Trophoblast cell (in vitro differentiated cells and primary cell): ENCODE data around the gene TNS1.

ENCODE experiments used
- DNase-seq, 2 donors: peaks; one replicate each; pipeline ENCODE4 v3.0.0-alpha.2; 2016
- H2AFZ ChIP-seq: 2 replicates; pipeline ENCODE4 v1.6.1; 2013; ENCODE audit warnings: low read length, moderate library complexity, mild to moderate bottlenecking; ENCODE audit not compliant: insufficient read depth, poor library complexity
- H2AK5ac ChIP-seq: 2 replicates; pipeline ENCODE4 v1.6.1; 2013; ENCODE audit warnings: mild to moderate bottlenecking, low read length
- H2BK120ac ChIP-seq: 2 replicates; pipeline ENCODE4 v1.6.1; 2013; ENCODE audit warnings: low read length, mild to moderate bottlenecking, moderate library complexity; ENCODE audit not compliant: insufficient read depth, poor library complexity
- H2BK12ac ChIP-seq: 2 replicates; pipeline ENCODE4 v1.6.1; 2013; ENCODE audit warnings: mild to moderate bottlenecking, low read length, moderate library complexity
- H2BK5ac ChIP-seq: 2 replicates; pipeline ENCODE4 v1.6.1; 2013; ENCODE audit warnings: low read length, low read depth, moderate library complexity, mild to moderate bottlenecking; ENCODE audit not compliant: poor library complexity
- H3K14ac ChIP-seq: 2 replicates; pipeline ENCODE4 v1.6.1; 2013; ENCODE audit warnings: mild to moderate bottlenecking, low read length
- H3K18ac ChIP-seq: 2 replicates; pipeline ENCODE4 v1.6.1; 2013; ENCODE audit warnings: mild to moderate bottlenecking, low read length
- H3K23ac ChIP-seq: 2 replicates; pipeline ENCODE4 v1.6.1; 2013; ENCODE audit warnings: low read length
- H3K27ac ChIP-seq: 2 replicates; pipeline ENCODE4 v1.5.1; 2013; ENCODE audit warnings: low read depth, mild to moderate bottlenecking, inconsistent platforms, low read length, moderate library complexity
- H3K27me3 ChIP-seq: 2 replicates; pipeline ENCODE4 v1.6.1; 2013; ENCODE audit warnings: inconsistent platforms, mild to moderate bottlenecking, low read length, moderate library complexity; ENCODE audit not compliant: insufficient read depth
- H3K36me3 ChIP-seq, 2 experiments: 1 replicate in 1 of 2; 2 replicates in 1 of 2; pipeline ENCODE4 v1.6.1; 2013; ENCODE audit warnings: low read length in 2 of 2, mild to moderate bottlenecking in 2 of 2, moderate library complexity in 1 of 2; ENCODE audit not compliant: insufficient read depth in 2 of 2, control insufficient read depth in 1 of 2
- H3K4ac ChIP-seq: 2 replicates; pipeline ENCODE4 v1.6.1; 2013; ENCODE audit warnings: low read depth, mild to moderate bottlenecking, low read length, moderate library complexity
- H3K4me1 ChIP-seq, 2 experiments: 1 replicate in 1 of 2; 2 replicates in 1 of 2; pipeline ENCODE4 v1.6.1; 2013; ENCODE audit warnings: low read length in 2 of 2, mild to moderate bottlenecking in 2 of 2, moderate library complexity in 1 of 2; ENCODE audit not compliant: insufficient read depth in 2 of 2, control insufficient read depth in 1 of 2
- H3K4me2 ChIP-seq: 2 replicates; pipeline ENCODE4 v1.6.1; 2013; ENCODE audit warnings: inconsistent platforms, mild to moderate bottlenecking, low read length, moderate library complexity
- H3K4me3 ChIP-seq: 2 replicates; pipeline ENCODE4 v1.5.1; 2013; ENCODE audit warnings: mild to moderate bottlenecking, low read depth, low read length, inconsistent platforms
- H3K79me1 ChIP-seq: one replicate; pipeline ENCODE4 v1.6.1; 2013; ENCODE audit warnings: low read length
- H3K79me2 ChIP-seq: 2 replicates; pipeline ENCODE4 v1.6.1; 2013; ENCODE audit warnings: low read length, mild to moderate bottlenecking; ENCODE audit not compliant: control insufficient read depth, insufficient read depth, poor library complexity
- H3K9ac ChIP-seq: 2 replicates; pipeline ENCODE4 v1.6.1; 2013; ENCODE audit warnings: mild to moderate bottlenecking, low read length
- H3K9me3 ChIP-seq: 2 replicates; pipeline ENCODE4 v1.6.1; 2013; ENCODE audit warnings: low read depth, mild to moderate bottlenecking, control low read depth, inconsistent platforms, low read length; ENCODE audit not compliant: insufficient read depth
- H4K12ac ChIP-seq: 2 replicates; pipeline ENCODE4 v1.6.1; 2013; ENCODE audit warnings: low read depth, mild to moderate bottlenecking, low read length, moderate library complexity
- H4K8ac ChIP-seq: 2 replicates; pipeline ENCODE4 v1.6.1; 2013; ENCODE audit warnings: low read depth, mild to moderate bottlenecking, low read length, moderate library complexity
- H4K91ac ChIP-seq: one replicate; pipeline ENCODE4 v1.6.1; 2013; ENCODE audit warnings: low read depth, mild to moderate bottlenecking, low read length, moderate library complexity
- WGBS: extraction: QIAGEN DNeasy Blood & Tissue Kit; methylation state at CpG from one replicate; pipeline ENCODE4 v1.1.7; 2013; ENCODE audit warnings: missing lambda C conversion rate; ENCODE audit not compliant: insufficient read length, insufficient coverage; ENCODE audit errors: extremely low coverage; 5-methylcytosine and 5-hydroxymethylcytosine counted together

Gene TNS1

GRCh38 chr2:218005486-218005885 lies 2.7 kb upstream of the TNS1 start:
- Histone ChIP-seq H3K4ac (no peak overlapping the region), H3K36me3 (no peaks in the 10 kb centered on the region), H3K18ac (no peak overlapping the region), H3K27me3 (peaks cover 14% of the 10 kb centered on the region), H3K23ac (no peak overlapping the region), H2AK5ac (no peak overlapping the region), H3K4me2 (no peak overlapping the region), H3K4me1 (peaks cover 24 to 44% of the 10 kb centered on the region in 2 experiments), H2AFZ (no peak overlapping the region), H3K9me3 (no peaks in the 10 kb centered on the region), H2BK120ac (no peak overlapping the region), H4K12ac (no peak overlapping the region), H3K27ac (no peak overlapping the region), H3K9ac (no peak overlapping the region), H3K4me3 (no peak overlapping the region), H3K79me2 (no peaks in the 10 kb centered on the region), H2BK12ac (no peak overlapping the region), H2BK5ac (no peak overlapping the region), H3K14ac (no peak overlapping the region), H4K8ac (no peak overlapping the region), H3K79me1 (no peaks in the 10 kb centered on the region), H4K91ac (no peak overlapping the region)
- WGBS: no CpG with 5 or more reads among the region's 3 CpGs
- DNase-seq: no peak

- Histone ChIP-seq H4K8ac (no peak overlapping the region), H3K27ac (no peak overlapping the region), H2AFZ (no peak overlapping the region), H3K4me3 (no peak overlapping the region), H3K9ac (no peak overlapping the region), H2BK120ac (no peak overlapping the region), H3K9me3 (no peaks in the 10 kb centered on the region), H2AK5ac (no peak overlapping the region), H3K79me2 (no peaks in the 10 kb centered on the region), H4K12ac (no peak overlapping the region), H3K4me2 (no peak overlapping the region), H3K14ac (no peak overlapping the region), H3K23ac (no peak overlapping the region), H3K4me1 (peaks cover 24 to 42% of the 10 kb centered on the region in 2 experiments), H3K27me3 (peaks cover 10% of the 10 kb centered on the region), H3K4ac (no peak overlapping the region), H4K91ac (no peak overlapping the region), H3K36me3 (no peaks in the 10 kb centered on the region), H2BK5ac (no peak overlapping the region), H2BK12ac (no peak overlapping the region), H3K18ac (no peak overlapping the region), H3K79me1 (no peaks in the 10 kb centered on the region)
- no CpG with 5 or more reads among the region's 4 CpGs for WGBS
- no peak for DNase-seq
These were observed 2.2 kb upstream of the TNS1 start for GRCh38 chr2:218005028-218005427.

GRCh38 chr2:218003981-218004419 lies 1.2 kb upstream of the TNS1 start:
- no peaks in the 10 kb centered on the region for H3K36me3 ChIP-seq
- H3K9me3 ChIP-seq: no peaks in the 10 kb centered on the region
- H4K91ac ChIP-seq: no peak overlapping the region
- no peak overlapping the region for H2AK5ac ChIP-seq
- H3K9ac ChIP-seq: no peak overlapping the region
- no peak overlapping the region for H2BK5ac ChIP-seq
- H3K4me1 ChIP-seq: peaks cover 24 to 39% of the 10 kb centered on the region in 2 experiments
- H2AFZ ChIP-seq: no peak overlapping the region
- WGBS: no CpG with 5 or more reads among the region's 6 CpGs
- no peak overlapping the region for H4K8ac ChIP-seq
- no peak for DNase-seq
- H3K79me2 ChIP-seq: no peaks in the 10 kb centered on the region
- no peak overlapping the region for H3K27ac ChIP-seq
- H3K18ac ChIP-seq: no peak overlapping the region
- H2BK120ac ChIP-seq: no peak overlapping the region
- H4K12ac ChIP-seq: no peak overlapping the region
- H3K23ac ChIP-seq: no peak overlapping the region
- H3K4me3 ChIP-seq: no peak overlapping the region
- no peak overlapping the region for H3K4ac ChIP-seq
- peaks cover under 1% of the 10 kb centered on the region for H3K27me3 ChIP-seq
- no peaks in the 10 kb centered on the region for H3K79me1 ChIP-seq
- no peak overlapping the region for H3K4me2 ChIP-seq
- no peak overlapping the region for H3K14ac ChIP-seq
- H2BK12ac ChIP-seq: no peak overlapping the region

GRCh38 chr2:218003281-218003944 lies 618 bp upstream of the TNS1 start:
- Histone ChIP-seq H3K27ac (no peak overlapping the region), H3K18ac (no peak overlapping the region), H3K36me3 (no peaks in the 10 kb centered on the region), H3K9ac (no peak overlapping the region), H2BK12ac (no peak overlapping the region), H3K4me3 (no peak overlapping the region), H3K4me1 (peaks cover 22 to 39% of the 10 kb centered on the region in 2 experiments), H3K23ac (no peak overlapping the region), H3K27me3 (no peaks in the 10 kb centered on the region), H2BK120ac (no peak overlapping the region), H4K12ac (no peak overlapping the region), H2AFZ (no peak overlapping the region), H3K4me2 (no peak overlapping the region), H3K4ac (no peak overlapping the region), H3K14ac (no peak overlapping the region), H3K79me1 (no peaks in the 10 kb centered on the region), H2AK5ac (no peak overlapping the region), H2BK5ac (no peak overlapping the region), H3K9me3 (no peaks in the 10 kb centered on the region), H4K91ac (no peak overlapping the region), H4K8ac (no peak overlapping the region), H3K79me2 (no peaks in the 10 kb centered on the region)
- DNase-seq: no peak
- WGBS: no CpG with 5 or more reads among the region's 11 CpGs
